OCI-LY7 (cell line): ENCODE results near the gene RPSA. TPM values are rescaled to one million over a fixed set of nuclear protein-coding genes. Genes with fewer than 3 reads are reported as not detected.
A peak's percentile ranks its signal among the peaks of the same experiment; 100 is the strongest.

ENCODE experiments used
- BruUV-seq: library from RNA; stranded (reverse); fragments of 400-500 nt; replicated peaks from 2 replicates; lab custom pipeline; 2021; lab: Mats Ljungman, UMichigan
- CTCF ChIA-PET: fragments of 300-600 bp; sonication (Branson Sonifier 250); formaldehyde crosslinking; loops from one replicate; lab custom pipeline; 2022; ENCODE audit warnings: antibody characterized with exemption; ENCODE audit not compliant: unreplicated experiment; lab: Charles Lee
- POLR2A ChIA-PET: fragments of 300-600 bp; sonication (Branson Sonifier 250); formaldehyde crosslinking; loops from one replicate; lab custom pipeline; 2022; ENCODE audit warnings: antibody characterized with exemption; lab: Charles Lee
- DNase-seq: peaks from one replicate; pipeline ENCODE4 v3.0.0-alpha.2; 2015; ENCODE audit warnings: low spot score
- H2AFZ ChIP-seq: fragments of 200-600 bp; sonication (generic), shearing (Covaris generic); 2 replicates; pipeline ENCODE4 v1.6.1; 2014; ENCODE audit warnings: mild to moderate bottlenecking, antibody characterized with exemption, low read length, moderate library complexity
- H3K27ac ChIP-seq: fragments of 200-600 bp; sonication (generic); 2 replicates; pipeline ENCODE4 v1.5.1; 2014; ENCODE audit warnings: mixed run types, low read depth, mild to moderate bottlenecking, moderate library complexity, low read length, inconsistent platforms; ENCODE audit not compliant: poor library complexity, severe bottlenecking
- H3K36me3 ChIP-seq: fragments of 200-600 bp; sonication (generic); 2 replicates; pipeline ENCODE4 v1.6.1; 2014; ENCODE audit warnings: mild to moderate bottlenecking, antibody characterized with exemption, low read length, moderate library complexity, mixed read lengths; ENCODE audit not compliant: insufficient read depth
- H3K4me1 ChIP-seq: fragments of 200-600 bp; sonication (generic); 2 replicates; pipeline ENCODE4 v1.5.1; 2014; ENCODE audit warnings: mild to moderate bottlenecking, low read length; ENCODE audit not compliant: insufficient read depth, poor library complexity, severe bottlenecking
- H3K4me2 ChIP-seq: fragments of 200-600 bp; sonication (generic); 2 replicates; pipeline ENCODE4 v1.6.1; 2014; ENCODE audit warnings: mild to moderate bottlenecking, low read length
- H3K4me3 ChIP-seq: fragments of 200-600 bp; sonication (generic); 2 replicates; pipeline ENCODE4 v1.5.1; 2014; ENCODE audit warnings: mild to moderate bottlenecking, low read depth, low read length; ENCODE audit not compliant: poor library complexity, severe bottlenecking
- H3K79me2 ChIP-seq: fragments of 200-600 bp; sonication (generic); 2 replicates; pipeline ENCODE4 v1.6.1; 2016; ENCODE audit warnings: low read depth, mild to moderate bottlenecking, low read length, moderate library complexity, mixed read lengths; ENCODE audit not compliant: insufficient read depth
- H3K9me2 ChIP-seq: fragments of 200-600 bp; sonication (generic); 2 replicates; pipeline ENCODE4 v1.6.1; 2016; ENCODE audit warnings: mild to moderate bottlenecking, low read length, mixed read lengths; ENCODE audit not compliant: insufficient read depth
- H3K9me3 ChIP-seq: fragments of 200-600 bp; sonication (generic); 2 replicates; pipeline ENCODE4 v1.6.1; 2014; ENCODE audit warnings: mild to moderate bottlenecking, mixed run types, low read length, mixed read lengths
- H4K20me1 ChIP-seq: fragments of 200-600 bp; sonication (generic); 2 replicates; pipeline ENCODE4 v1.6.1; 2014; ENCODE audit warnings: mild to moderate bottlenecking, antibody characterized with exemption, low read length, moderate library complexity, mixed read lengths; ENCODE audit not compliant: insufficient read depth
- EZH2phosphoT487 ChIP-seq: fragments of 200-600 bp; sonication (generic); IDR thresholded peaks from 2 replicates; pipeline ENCODE4 v1.6.1; 2018; ENCODE audit warnings: low read depth, borderline replicate concordance, mild to moderate bottlenecking, mixed run types, antibody characterized with exemption, low read length, moderate library complexity, mixed read lengths
- intact Hi-C: fragments of 100-400 bp; cut with micrococcal nuclease; formaldehyde crosslinking; loops from one replicate; pipeline ENCODE4 v1.10.0; 2022; ENCODE audit not compliant: unreplicated experiment
- total RNA-seq, 2 experiments: library from RNA; depleted of rRNA in 1 of 2; stranded (reverse); fragments of >200 nt in 1 of 2; shearing (Covaris generic) in 1 of 2; gene quantifications; 2 replicates each; pipeline ENCODE4 v1.2.3, GENCODE V29; 2014 to 2022
- TF ChIP-seq, protein P1 (sequence below): fragments of 200-600 bp; sonication (generic); conservative IDR thresholded peaks from 2 replicates; pipeline ENCODE4 v1.5.1; 2014; ENCODE audit warnings: mild to moderate bottlenecking, antibody characterized with exemption, low read length, moderate library complexity, mixed read lengths

RPSA gene
- total RNA-seq, 2 experiments from 2014 or later: 1,952 to 2,813 TPM

DNA sequence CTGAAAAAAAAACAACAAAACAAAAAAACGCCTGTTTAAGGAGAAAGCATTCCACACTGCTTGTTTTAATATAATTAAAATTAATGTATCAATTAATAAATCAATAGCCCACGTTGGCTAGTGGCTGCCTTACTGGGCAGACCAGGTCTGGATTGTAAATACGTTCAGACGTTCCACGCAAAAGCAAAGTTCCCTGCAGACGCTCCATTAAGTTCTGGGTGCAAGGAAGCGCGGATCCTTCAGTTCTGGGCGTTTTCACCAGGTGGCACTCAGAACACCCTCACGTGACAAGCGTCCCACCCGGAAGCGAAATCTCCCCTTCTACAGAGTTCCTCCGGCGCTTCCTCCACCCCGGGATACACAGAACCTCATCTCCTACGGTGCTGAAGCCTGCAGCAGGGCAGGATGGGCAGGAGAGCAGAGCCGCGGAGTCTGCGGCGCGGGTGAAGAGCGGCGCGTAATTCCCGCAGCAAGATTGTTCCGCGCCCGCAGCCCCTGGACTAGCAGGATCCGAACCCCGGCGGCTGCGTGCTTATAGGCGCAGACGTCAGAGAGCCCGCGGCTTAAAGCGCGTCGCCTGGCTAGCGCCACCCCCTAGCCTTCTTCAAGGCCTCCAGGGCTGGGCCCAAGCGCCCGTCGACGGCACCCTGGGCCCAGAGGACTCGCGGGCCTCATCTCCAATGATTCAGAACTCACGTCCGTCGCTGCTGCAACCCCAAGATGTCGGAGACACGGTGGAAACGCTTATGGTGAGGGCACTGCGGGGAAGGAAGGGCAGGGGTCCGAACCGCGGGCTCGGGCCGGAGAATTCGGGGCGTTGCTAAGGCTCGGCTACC is 23.3 kb upstream of the RPSA start, which contains the start of gene SLC25A38:
SLC25A38 (plus strand) TSS at position 326 of the 836 bp plus-strand sequence; CDS start at position 681, 355 bp downstream.
- H3K4me3 ChIP-seq: peak within 1 kb of the TSS; percentile 76
- no peaks in the 10 kb centered on the region for H3K9me2 ChIP-seq
- peaks cover 47% of the 10 kb centered on the region for H3K79me2 ChIP-seq
- H3K27ac ChIP-seq: peak within 1 kb of the TSS; percentile 73
- POLR2A ChIA-PET: interaction anchor here (1.4 kb wide), 2 partner anchors 28 to 30 kb away, joined by 4 read pairs; no protein-coding TSS in a partner anchor
- TSS peak; percentile 90 for BruUV-seq
- H4K20me1 ChIP-seq: peaks cover 21% of the 10 kb centered on the region
- peak within 1 kb of the TSS; percentile 63 for H3K4me2 ChIP-seq
- CTCF ChIA-PET: no interaction called here
- DNase-seq: peak; percentile 92
- peaks cover 19% of the 10 kb centered on the region for H3K36me3 ChIP-seq
- no peaks in the 10 kb centered on the region for H3K9me3 ChIP-seq
- peak within 1 kb of the TSS; percentile 64 for H2AFZ ChIP-seq
- peaks cover 42% of the 10 kb centered on the region for H3K4me1 ChIP-seq
- TF ChIP-seq, protein P1, sequence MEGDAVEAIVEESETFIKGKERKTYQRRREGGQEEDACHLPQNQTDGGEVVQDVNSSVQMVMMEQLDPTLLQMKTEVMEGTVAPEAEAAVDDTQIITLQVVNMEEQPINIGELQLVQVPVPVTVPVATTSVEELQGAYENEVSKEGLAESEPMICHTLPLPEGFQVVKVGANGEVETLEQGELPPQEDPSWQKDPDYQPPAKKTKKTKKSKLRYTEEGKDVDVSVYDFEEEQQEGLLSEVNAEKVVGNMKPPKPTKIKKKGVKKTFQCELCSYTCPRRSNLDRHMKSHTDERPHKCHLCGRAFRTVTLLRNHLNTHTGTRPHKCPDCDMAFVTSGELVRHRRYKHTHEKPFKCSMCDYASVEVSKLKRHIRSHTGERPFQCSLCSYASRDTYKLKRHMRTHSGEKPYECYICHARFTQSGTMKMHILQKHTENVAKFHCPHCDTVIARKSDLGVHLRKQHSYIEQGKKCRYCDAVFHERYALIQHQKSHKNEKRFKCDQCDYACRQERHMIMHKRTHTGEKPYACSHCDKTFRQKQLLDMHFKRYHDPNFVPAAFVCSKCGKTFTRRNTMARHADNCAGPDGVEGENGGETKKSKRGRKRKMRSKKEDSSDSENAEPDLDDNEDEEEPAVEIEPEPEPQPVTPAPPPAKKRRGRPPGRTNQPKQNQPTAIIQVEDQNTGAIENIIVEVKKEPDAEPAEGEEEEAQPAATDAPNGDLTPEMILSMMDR: peak; percentile 62
- TF ChIP-seq EZH2phosphoT487: no peak
- intact Hi-C loops: loop anchor here (1.0 to 10.0 kb wide), 2 partner anchors 23 to 328 kb away; partner anchors contain the start of genes RPSA, SCN11A and WDR48

DNA sequence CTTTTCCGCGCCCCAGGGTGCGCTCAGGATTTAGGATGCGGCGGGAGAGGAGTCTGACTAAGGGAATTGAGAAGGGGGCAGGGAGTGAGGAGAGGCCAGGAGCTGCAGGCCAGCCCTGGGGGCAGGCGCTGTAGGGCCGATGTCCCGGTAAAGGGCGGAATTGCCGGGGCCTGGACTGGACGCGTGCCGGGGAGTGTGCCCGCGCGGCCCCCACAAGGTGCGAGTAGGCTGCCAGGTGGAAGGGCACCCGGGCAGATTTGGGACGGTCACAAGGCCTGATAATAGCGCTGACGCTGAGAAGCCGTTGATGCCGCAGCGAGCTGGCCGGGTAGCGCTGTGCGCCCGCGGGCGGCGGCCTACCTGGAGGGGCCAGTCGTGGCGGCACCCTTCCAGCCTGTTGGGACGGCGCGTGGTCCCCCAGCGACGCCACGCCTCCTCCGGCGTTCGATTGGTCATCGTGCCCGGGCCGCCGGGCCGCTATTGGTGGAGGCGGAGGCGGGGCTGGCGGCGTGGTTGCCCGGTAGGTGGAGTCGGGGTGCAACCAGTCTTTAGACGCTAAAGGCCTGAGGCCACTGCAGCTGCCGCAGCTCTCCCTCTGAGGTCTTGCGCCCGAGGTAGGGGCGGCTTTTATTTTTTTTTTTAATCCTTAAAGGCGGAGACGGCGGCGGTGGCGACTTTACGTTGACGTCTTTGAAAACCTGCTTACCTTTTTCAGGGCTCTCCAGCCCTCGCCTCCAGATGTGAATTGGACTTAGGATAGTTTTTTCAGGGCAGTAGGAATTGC is 22.4 kb upstream of the RPSA start:
- Histone ChIP-seq H4K20me1 (peaks cover 22% of the 10 kb centered on the region), H3K9me2 (no peaks in the 10 kb centered on the region), H3K4me1 (peaks cover 50% of the 10 kb centered on the region), H2AFZ (peak overlapping the region; percentile 64; the same call in 1 of the 2 replicates), H3K36me3 (peaks cover 19% of the 10 kb centered on the region), H3K4me3 (peak overlapping the region; percentile 76), H3K9me3 (no peaks in the 10 kb centered on the region), H3K4me2 (peak overlapping the region; percentile 74), H3K27ac (peak overlapping the region; percentile 73), H3K79me2 (peaks cover 54% of the 10 kb centered on the region)
- BruUV-seq: no TSS peak
- ChIA-PET POLR2A (interaction anchor here (1.0 to 7.5 kb wide), 5 partner anchors 13 to 115 kb away, joined by 3 to 85 read pairs (median 4); partner anchors contain the start of gene RPSA), CTCF (no interaction called here)
- intact Hi-C loops: loop anchor here (1.0 to 10.0 kb wide), 2 partner anchors 22 to 329 kb away; partner anchors contain the start of genes RPSA, SCN11A and WDR48
- DNase-seq: peak; percentile 96
- TF ChIP-seq, protein P1: 0 out of 2 replicates have a peak, but pooled peaks have one; percentile 4
- no peak for TF ChIP-seq EZH2phosphoT487
